ENCODE measurements around the gene ZNF652.
"Not testable (repeated sequence)": the region's sequence is repeated elsewhere in the genome, so short reads cannot be mapped to it uniquely, and the experiment has no call there.

ZNF652 gene

GRCh38 chr17:49288388-49288787 lies 73.7 kb downstream of the ZNF652 start:
- Mint-ChIP-seq H3K27ac (no peak overlapping the region), H3K27me3 (no peaks in the 10 kb centered on the region), H3K4me1 (ENCODE audit: low read depth) (no peaks in the 10 kb centered on the region), H3K9me3 (no peaks in the 10 kb centered on the region), H3K4me3 (no peak overlapping the region), H3K36me3 (ENCODE audit: low read depth) (no peaks in the 10 kb centered on the region)

- Mint-ChIP-seq H3K4me3 (no peak overlapping the region), H3K4me1 (ENCODE audit: low read depth) (no peaks in the 10 kb centered on the region), H3K27ac (no peak overlapping the region), H3K27me3 (no peaks in the 10 kb centered on the region), H3K36me3 (ENCODE audit: low read depth) (no peaks in the 10 kb centered on the region), H3K9me3 (no peaks in the 10 kb centered on the region)
Observed at GRCh38 chr17:49287481-49287880, 74.6 kb downstream of the ZNF652 start.

- H3K36me3 Mint-ChIP-seq (ENCODE audit: low read depth); H3K9me3 Mint-ChIP-seq; H3K27ac Mint-ChIP-seq; H3K4me1 Mint-ChIP-seq (ENCODE audit: low read depth); H3K27me3 Mint-ChIP-seq; H3K4me3 Mint-ChIP-seq: not testable (repeated sequence)
Observed at GRCh38 chr17:49286261-49286973, 75.6 kb downstream of the ZNF652 start.

GRCh38 chr17:49285716-49286115 lies 76.3 kb downstream of the ZNF652 start:
- no peaks in the 10 kb centered on the region for H3K36me3 Mint-ChIP-seq (ENCODE audit: low read depth)
- H3K4me3 Mint-ChIP-seq: no peak overlapping the region

GRCh38 chr17:49280918-49281317 lies 81.1 kb downstream of the ZNF652 start:
- Mint-ChIP-seq H3K9me3 (no peaks in the 10 kb centered on the region), H3K27me3 (no peaks in the 10 kb centered on the region), H3K36me3 (ENCODE audit: low read depth) (no peaks in the 10 kb centered on the region), H3K27ac (no peak overlapping the region), H3K4me1 (ENCODE audit: low read depth) (no peaks in the 10 kb centered on the region), H3K4me3 (no peak overlapping the region)

More at GRCh38 chr17:49285716-49286115, 76.3 kb downstream of the ZNF652 start:
- no peak overlapping the region for H3K27ac Mint-ChIP-seq
- H3K4me1 Mint-ChIP-seq (ENCODE audit: low read depth): no peaks in the 10 kb centered on the region
- no peaks in the 10 kb centered on the region for H3K9me3 Mint-ChIP-seq
- H3K27me3 Mint-ChIP-seq: no peaks in the 10 kb centered on the region

GRCh38 chr17:49280061-49280460 lies 82.0 kb downstream of the ZNF652 start:
- no peaks in the 10 kb centered on the region for H3K27me3 Mint-ChIP-seq
- H3K36me3 Mint-ChIP-seq (ENCODE audit: low read depth): no peaks in the 10 kb centered on the region
- H3K4me3 Mint-ChIP-seq: no peak overlapping the region

GRCh38 chr17:49279263-49280015 lies 82.6 kb downstream of the ZNF652 start:
- H3K4me3 Mint-ChIP-seq; H3K36me3 Mint-ChIP-seq (ENCODE audit: low read depth); H3K9me3 Mint-ChIP-seq; H3K27ac Mint-ChIP-seq; H3K4me1 Mint-ChIP-seq (ENCODE audit: low read depth); H3K27me3 Mint-ChIP-seq: not testable (repeated sequence)

More at GRCh38 chr17:49280061-49280460, 82.0 kb downstream of the ZNF652 start:
- Mint-ChIP-seq H3K27ac (no peak overlapping the region), H3K4me1 (ENCODE audit: low read depth) (no peaks in the 10 kb centered on the region), H3K9me3 (no peaks in the 10 kb centered on the region)

- Mint-ChIP-seq H3K4me1 (ENCODE audit: low read depth) (no peaks in the 10 kb centered on the region), H3K36me3 (ENCODE audit: low read depth) (no peaks in the 10 kb centered on the region), H3K27me3 (no peaks in the 10 kb centered on the region), H3K4me3 (no peak overlapping the region), H3K27ac (no peak overlapping the region), H3K9me3 (no peaks in the 10 kb centered on the region)
Observed at GRCh38 chr17:49278076-49278475, 84.0 kb downstream of the ZNF652 start.

- Mint-ChIP-seq H3K4me3 (no peak overlapping the region), H3K36me3 (ENCODE audit: low read depth) (no peaks in the 10 kb centered on the region), H3K27ac (no peak overlapping the region)
Observed at GRCh38 chr17:49277638-49278037, 84.4 kb downstream of the ZNF652 start.

GRCh38 chr17:49275981-49276380 lies 86.1 kb downstream of the ZNF652 start:
- not testable (repeated sequence) for H3K27ac Mint-ChIP-seq; H3K27me3 Mint-ChIP-seq; H3K4me3 Mint-ChIP-seq; H3K4me1 Mint-ChIP-seq (ENCODE audit: low read depth); H3K9me3 Mint-ChIP-seq; H3K36me3 Mint-ChIP-seq (ENCODE audit: low read depth)

More at GRCh38 chr17:49277638-49278037, 84.4 kb downstream of the ZNF652 start:
- H3K27me3 Mint-ChIP-seq: no peaks in the 10 kb centered on the region
- H3K4me1 Mint-ChIP-seq (ENCODE audit: low read depth): no peaks in the 10 kb centered on the region
- H3K9me3 Mint-ChIP-seq: no peaks in the 10 kb centered on the region

GRCh38 chr17:49269356-49269755 lies 92.7 kb downstream of the ZNF652 start:
- Mint-ChIP-seq H3K36me3 (ENCODE audit: low read depth) (no peaks in the 10 kb centered on the region), H3K27me3 (no peaks in the 10 kb centered on the region), H3K4me1 (ENCODE audit: low read depth) (no peaks in the 10 kb centered on the region), H3K27ac (no peak overlapping the region), H3K9me3 (no peaks in the 10 kb centered on the region), H3K4me3 (no peak overlapping the region)

- H3K4me3 Mint-ChIP-seq: no peak overlapping the region
- H3K4me1 Mint-ChIP-seq (ENCODE audit: low read depth): no peaks in the 10 kb centered on the region
- H3K27me3 Mint-ChIP-seq: no peaks in the 10 kb centered on the region
- no peaks in the 10 kb centered on the region for H3K36me3 Mint-ChIP-seq (ENCODE audit: low read depth)
- H3K27ac Mint-ChIP-seq: no peak overlapping the region
- no peaks in the 10 kb centered on the region for H3K9me3 Mint-ChIP-seq
Observed at GRCh38 chr17:49267912-49268311, 94.1 kb downstream of the ZNF652 start.

GRCh38 chr17:49266233-49266632 lies 95.8 kb downstream of the ZNF652 start:
- Mint-ChIP-seq H3K36me3 (ENCODE audit: low read depth) (no peaks in the 10 kb centered on the region), H3K27ac (no peak overlapping the region), H3K4me1 (ENCODE audit: low read depth) (peaks cover 1% of the 10 kb centered on the region), H3K9me3 (no peaks in the 10 kb centered on the region), H3K27me3 (no peaks in the 10 kb centered on the region), H3K4me3 (no peak overlapping the region)

GRCh38 chr17:49261540-49261939 lies 100.5 kb downstream of the ZNF652 start:
- H3K36me3 Mint-ChIP-seq (ENCODE audit: low read depth): not testable (repeated sequence)

GRCh38 chr17:49260817-49261291 lies 101.2 kb downstream of the ZNF652 start:
- Mint-ChIP-seq H3K36me3 (ENCODE audit: low read depth) (no peaks in the 10 kb centered on the region), H3K4me3 (peak overlapping the region; percentile 75), H3K27me3 (no peaks in the 10 kb centered on the region), H3K9me3 (no peaks in the 10 kb centered on the region), H3K27ac (peak overlapping the region; percentile 65), H3K4me1 (ENCODE audit: low read depth) (peaks cover 9% of the 10 kb centered on the region)

More at GRCh38 chr17:49261540-49261939, 100.5 kb downstream of the ZNF652 start:
- not testable (repeated sequence) for H3K27me3 Mint-ChIP-seq; H3K4me1 Mint-ChIP-seq (ENCODE audit: low read depth); H3K4me3 Mint-ChIP-seq; H3K27ac Mint-ChIP-seq; H3K9me3 Mint-ChIP-seq
